GM23338 (cell line): Measurements from ENCODE around the gene SLC30A3. TPM values are rescaled to one million over a fixed set of nuclear protein-coding genes. Genes with fewer than 3 reads are reported as not detected.
A peak's percentile ranks its signal among the peaks of the same experiment; 100 is the strongest.

ENCODE experiments used
- ATAC-seq: fragments of 200-7000 bp; cut with Tn5 transposase; 3 replicates; pipeline ENCODE4 v1.9.1; 2020
- DNase-seq: peaks from one replicate; pipeline ENCODE4 v3.0.0-alpha.2; 2015; ENCODE audit warnings: low spot score
- H2AFZ ChIP-seq: fragments of 200-600 bp; sonication (generic); 2 replicates; pipeline ENCODE4 v1.8.0; 2016; ENCODE audit warnings: antibody characterized with exemption, mild to moderate bottlenecking, moderate library complexity
- H3F3A ChIP-seq: fragments of 200-600 bp; sonication (generic); replicated peaks from 2 replicates; pipeline ENCODE4 v1.8.0; 2017; ENCODE audit warnings: antibody characterized with exemption, mixed run types, low read depth
- H3K27ac ChIP-seq: fragments of 200-600 bp; sonication (generic); 2 replicates; pipeline ENCODE4 v1.6.1; 2016; ENCODE audit warnings: low read depth
- H3K27me3 ChIP-seq: fragments of 200-600 bp; sonication (generic); 2 replicates; pipeline ENCODE4 v1.8.0; 2016; ENCODE audit warnings: mild to moderate bottlenecking, mixed run types, moderate library complexity; ENCODE audit not compliant: insufficient read depth
- H3K36me3 ChIP-seq: fragments of 200-600 bp; sonication (generic); 2 replicates; pipeline ENCODE4 v1.8.0; 2016; ENCODE audit warnings: mild to moderate bottlenecking; ENCODE audit not compliant: insufficient read depth
- H3K4me1 ChIP-seq: fragments of 200-600 bp; sonication (generic); 2 replicates; pipeline ENCODE4 v1.8.0; 2016; ENCODE audit warnings: mild to moderate bottlenecking, moderate library complexity; ENCODE audit not compliant: insufficient read depth
- H3K4me2 ChIP-seq: fragments of 200-600 bp; sonication (generic); 2 replicates; pipeline ENCODE4 v1.7.1; 2017; ENCODE audit warnings: mixed run types
- H3K4me3 ChIP-seq: fragments of 200-600 bp; sonication (generic); 2 replicates; pipeline ENCODE4 v1.6.1; 2016; ENCODE audit warnings: mixed run types
- H3K79me2 ChIP-seq: fragments of 200-600 bp; sonication (generic); replicated peaks from 2 replicates; pipeline ENCODE4 v1.8.0; 2017; ENCODE audit warnings: mild to moderate bottlenecking; ENCODE audit not compliant: insufficient read depth
- H3K9me2 ChIP-seq: fragments of 200-600 bp; sonication (generic); 2 replicates; pipeline ENCODE4 v1.8.0; 2017; ENCODE audit not compliant: insufficient read depth
- H4K20me1 ChIP-seq: fragments of 200-600 bp; sonication (generic); replicated peaks from 2 replicates; pipeline ENCODE4 v1.8.0; 2017; ENCODE audit warnings: mild to moderate bottlenecking; ENCODE audit not compliant: insufficient read depth
- H3K27ac Mint-ChIP-seq: 2 replicates; pipeline ENCODE4 v1.8.0; 2020; ENCODE audit warnings: inconsistent platforms, mild to moderate bottlenecking, moderate library complexity, mixed read lengths
- H3K27me3 Mint-ChIP-seq: 3 replicates; pipeline ENCODE4 v1.8.0; 2022; ENCODE audit warnings: low read depth, mild to moderate bottlenecking, moderate library complexity, mixed read lengths, inconsistent platforms; ENCODE audit not compliant: insufficient read depth, poor library complexity
- H3K36me3 Mint-ChIP-seq: 3 replicates; pipeline ENCODE4 v1.8.0; 2021; ENCODE audit warnings: low read depth, mild to moderate bottlenecking, inconsistent platforms, moderate library complexity, mixed read lengths
- H3K4me1 Mint-ChIP-seq: 3 replicates; pipeline ENCODE4 v1.8.0; 2020; ENCODE audit warnings: mild to moderate bottlenecking, inconsistent platforms, mixed read lengths
- H3K4me3 Mint-ChIP-seq: 3 replicates; pipeline ENCODE4 v1.8.0; 2021; ENCODE audit warnings: moderate library complexity, mild to moderate bottlenecking, inconsistent platforms, mixed read lengths
- H3K9me3 Mint-ChIP-seq: 3 replicates; pipeline ENCODE4 v1.8.0; 2020; ENCODE audit warnings: moderate library complexity, mild to moderate bottlenecking, inconsistent platforms, mixed read lengths
- CREB1 ChIP-seq: fragments of 250-450 bp; sonication (Bioruptor Pico); IDR thresholded peaks from 2 replicates; pipeline ENCODE4 v1.5.0; 2020; ENCODE audit warnings: low read depth, mild to moderate bottlenecking, moderate library complexity
- EZH2 ChIP-seq: fragments of 200-600 bp; sonication (generic); IDR thresholded peaks from one replicate; pipeline ENCODE4 v1.8.0; 2017; ENCODE audit warnings: antibody characterized with exemption, mild to moderate bottlenecking, low read depth; ENCODE audit not compliant: unreplicated experiment
- EZH2phosphoT487 ChIP-seq: fragments of 200-600 bp; sonication (generic); IDR thresholded peaks from one replicate; pipeline ENCODE4 v1.8.1; 2018; ENCODE audit warnings: antibody characterized with exemption; ENCODE audit not compliant: unreplicated experiment
- JUNB ChIP-seq: IDR thresholded peaks from one replicate; pipeline ENCODE4 v1.6.1; 2016; ENCODE audit warnings: antibody characterized with exemption; ENCODE audit not compliant: unreplicated experiment
- NANOG ChIP-seq: IDR thresholded peaks from 2 replicates; pipeline ENCODE4 v1.6.1; 2016; ENCODE audit warnings: antibody characterized with exemption, borderline replicate concordance
- POLR2AphosphoS5 ChIP-seq: IDR thresholded peaks from 2 replicates; pipeline ENCODE4 v1.6.1; 2016; ENCODE audit warnings: antibody characterized with exemption, low read depth
- STAT1 ChIP-seq: IDR thresholded peaks from one replicate; pipeline ENCODE4 v1.6.1; 2016; ENCODE audit warnings: antibody characterized with exemption; ENCODE audit not compliant: unreplicated experiment
- polyA plus RNA-seq: library from polyadenylated mRNA; unstranded; fragments of >200 nt; fragmentation: Nextera tagmentation; extraction: Ambion mirVana; gene quantifications from 2 replicates; pipeline ENCODE4 v1.2.1, GENCODE V29; 2016
- total RNA-seq: library from RNA; depleted of rRNA; stranded (reverse); fragments of >200 nt; shearing (Covaris generic); gene quantifications from 2 replicates; pipeline ENCODE4 v1.2.3, GENCODE V29; 2014
- TF ChIP-seq, protein P1 (sequence below): IDR thresholded peaks from 2 replicates; pipeline ENCODE4 v1.6.1; 2016; ENCODE audit warnings: antibody characterized with exemption
- TF ChIP-seq, protein P2 (sequence below): fragments of 250-450 bp; sonication (Bioruptor Pico); IDR thresholded peaks from 2 replicates; pipeline ENCODE4 v1.5.0; 2020; ENCODE audit warnings: mild to moderate bottlenecking, moderate library complexity
- TF ChIP-seq, protein P3 (sequence below), 2 experiments: fragments of 200-600 bp in 1 of 2; sonication (generic) in 1 of 2; conservative IDR thresholded peaks; 2 replicates each; pipeline versions ENCODE4 v1.5.1 to v1.6.1; 2016 to 2017; ENCODE audit warnings: antibody characterized with exemption in 2 of 2, low read depth in 2 of 2, mild to moderate bottlenecking in 2 of 2, moderate library complexity in 1 of 2
- TF ChIP-seq, protein P4 (sequence below): IDR thresholded peaks from one replicate; pipeline ENCODE4 v1.6.1; 2018; ENCODE audit warnings: antibody characterized with exemption; ENCODE audit not compliant: unreplicated experiment

Gene SLC30A3
- total and polyA plus RNA-seq, 2 experiments from 2014 or later = 4.1 to 8.3 TPM

DNA sequence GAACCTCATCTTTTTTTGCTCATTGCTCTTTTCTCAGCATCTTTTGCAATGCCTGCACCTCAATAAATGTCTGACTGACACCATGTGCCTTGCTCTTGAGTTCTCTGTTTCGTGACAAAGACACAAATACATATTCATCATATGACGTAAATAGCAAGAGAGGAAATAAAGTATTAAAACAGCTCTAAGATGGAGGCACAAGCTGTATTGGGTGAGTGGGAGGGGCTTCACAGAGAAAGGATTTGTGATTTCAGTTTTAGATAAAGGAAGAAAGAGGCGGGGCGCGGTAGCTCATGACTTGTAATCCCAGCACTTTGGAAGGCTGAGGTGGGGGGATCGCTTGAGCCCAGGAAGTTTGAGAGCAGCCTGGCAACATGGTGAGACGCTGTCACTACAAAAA lies 42.8 kb downstream of the SLC30A3 start (continued):
- TF ChIP-seq EZH2phosphoT487 (no peak), CREB1 (CRISPR knock-in tag) (no peak), JUNB (no peak), EZH2 (no peak)
- TF ChIP-seq, protein P1, sequence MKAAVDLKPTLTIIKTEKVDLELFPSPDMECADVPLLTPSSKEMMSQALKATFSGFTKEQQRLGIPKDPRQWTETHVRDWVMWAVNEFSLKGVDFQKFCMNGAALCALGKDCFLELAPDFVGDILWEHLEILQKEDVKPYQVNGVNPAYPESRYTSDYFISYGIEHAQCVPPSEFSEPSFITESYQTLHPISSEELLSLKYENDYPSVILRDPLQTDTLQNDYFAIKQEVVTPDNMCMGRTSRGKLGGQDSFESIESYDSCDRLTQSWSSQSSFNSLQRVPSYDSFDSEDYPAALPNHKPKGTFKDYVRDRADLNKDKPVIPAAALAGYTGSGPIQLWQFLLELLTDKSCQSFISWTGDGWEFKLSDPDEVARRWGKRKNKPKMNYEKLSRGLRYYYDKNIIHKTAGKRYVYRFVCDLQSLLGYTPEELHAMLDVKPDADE = no peak
- TF ChIP-seq, protein P2, sequence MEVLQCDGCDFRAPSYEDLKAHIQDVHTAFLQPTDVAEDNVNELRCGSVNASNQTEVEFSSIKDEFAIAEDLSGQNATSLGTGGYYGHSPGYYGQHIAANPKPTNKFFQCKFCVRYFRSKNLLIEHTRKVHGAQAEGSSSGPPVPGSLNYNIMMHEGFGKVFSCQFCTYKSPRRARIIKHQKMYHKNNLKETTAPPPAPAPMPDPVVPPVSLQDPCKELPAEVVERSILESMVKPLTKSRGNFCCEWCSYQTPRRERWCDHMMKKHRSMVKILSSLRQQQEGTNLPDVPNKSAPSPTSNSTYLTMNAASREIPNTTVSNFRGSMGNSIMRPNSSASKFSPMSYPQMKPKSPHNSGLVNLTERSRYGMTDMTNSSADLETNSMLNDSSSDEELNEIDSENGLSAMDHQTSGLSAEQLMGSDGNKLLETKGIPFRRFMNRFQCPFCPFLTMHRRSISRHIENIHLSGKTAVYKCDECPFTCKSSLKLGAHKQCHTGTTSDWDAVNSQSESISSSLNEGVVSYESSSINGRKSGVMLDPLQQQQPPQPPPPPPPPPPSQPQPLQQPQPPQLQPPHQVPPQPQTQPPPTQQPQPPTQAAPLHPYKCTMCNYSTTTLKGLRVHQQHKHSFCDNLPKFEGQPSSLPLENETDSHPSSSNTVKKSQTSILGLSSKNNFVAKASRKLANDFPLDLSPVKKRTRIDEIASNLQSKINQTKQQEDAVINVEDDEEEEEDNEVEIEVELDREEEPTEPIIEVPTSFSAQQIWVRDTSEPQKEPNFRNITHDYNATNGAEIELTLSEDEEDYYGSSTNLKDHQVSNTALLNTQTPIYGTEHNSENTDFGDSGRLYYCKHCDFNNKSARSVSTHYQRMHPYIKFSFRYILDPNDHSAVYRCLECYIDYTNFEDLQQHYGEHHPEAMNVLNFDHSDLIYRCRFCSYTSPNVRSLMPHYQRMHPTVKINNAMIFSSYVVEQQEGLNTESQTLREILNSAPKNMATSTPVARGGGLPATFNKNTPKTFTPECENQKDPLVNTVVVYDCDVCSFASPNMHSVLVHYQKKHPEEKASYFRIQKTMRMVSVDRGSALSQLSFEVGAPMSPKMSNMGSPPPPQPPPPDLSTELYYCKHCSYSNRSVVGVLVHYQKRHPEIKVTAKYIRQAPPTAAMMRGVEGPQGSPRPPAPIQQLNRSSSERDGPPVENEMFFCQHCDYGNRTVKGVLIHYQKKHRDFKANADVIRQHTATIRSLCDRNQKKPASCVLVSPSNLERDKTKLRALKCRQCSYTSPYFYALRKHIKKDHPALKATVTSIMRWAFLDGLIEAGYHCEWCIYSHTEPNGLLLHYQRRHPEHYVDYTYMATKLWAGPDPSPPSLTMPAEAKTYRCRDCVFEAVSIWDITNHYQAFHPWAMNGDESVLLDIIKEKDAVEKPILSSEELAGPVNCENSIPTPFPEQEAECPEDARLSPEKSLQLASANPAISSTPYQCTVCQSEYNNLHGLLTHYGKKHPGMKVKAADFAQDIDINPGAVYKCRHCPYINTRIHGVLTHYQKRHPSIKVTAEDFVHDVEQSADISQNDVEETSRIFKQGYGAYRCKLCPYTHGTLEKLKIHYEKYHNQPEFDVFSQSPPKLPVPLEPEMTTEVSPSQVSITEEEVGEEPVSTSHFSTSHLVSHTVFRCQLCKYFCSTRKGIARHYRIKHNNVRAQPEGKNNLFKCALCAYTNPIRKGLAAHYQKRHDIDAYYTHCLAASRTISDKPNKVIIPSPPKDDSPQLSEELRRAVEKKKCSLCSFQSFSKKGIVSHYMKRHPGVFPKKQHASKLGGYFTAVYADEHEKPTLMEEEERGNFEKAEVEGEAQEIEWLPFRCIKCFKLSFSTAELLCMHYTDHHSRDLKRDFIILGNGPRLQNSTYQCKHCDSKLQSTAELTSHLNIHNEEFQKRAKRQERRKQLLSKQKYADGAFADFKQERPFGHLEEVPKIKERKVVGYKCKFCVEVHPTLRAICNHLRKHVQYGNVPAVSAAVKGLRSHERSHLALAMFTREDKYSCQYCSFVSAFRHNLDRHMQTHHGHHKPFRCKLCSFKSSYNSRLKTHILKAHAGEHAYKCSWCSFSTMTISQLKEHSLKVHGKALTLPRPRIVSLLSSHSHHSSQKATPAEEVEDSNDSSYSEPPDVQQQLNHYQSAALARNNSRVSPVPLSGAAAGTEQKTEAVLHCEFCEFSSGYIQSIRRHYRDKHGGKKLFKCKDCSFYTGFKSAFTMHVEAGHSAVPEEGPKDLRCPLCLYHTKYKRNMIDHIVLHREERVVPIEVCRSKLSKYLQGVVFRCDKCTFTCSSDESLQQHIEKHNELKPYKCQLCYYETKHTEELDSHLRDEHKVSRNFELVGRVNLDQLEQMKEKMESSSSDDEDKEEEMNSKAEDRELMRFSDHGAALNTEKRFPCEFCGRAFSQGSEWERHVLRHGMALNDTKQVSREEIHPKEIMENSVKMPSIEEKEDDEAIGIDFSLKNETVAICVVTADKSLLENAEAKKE (CRISPR knock-in tag) = no peak

DNA sequence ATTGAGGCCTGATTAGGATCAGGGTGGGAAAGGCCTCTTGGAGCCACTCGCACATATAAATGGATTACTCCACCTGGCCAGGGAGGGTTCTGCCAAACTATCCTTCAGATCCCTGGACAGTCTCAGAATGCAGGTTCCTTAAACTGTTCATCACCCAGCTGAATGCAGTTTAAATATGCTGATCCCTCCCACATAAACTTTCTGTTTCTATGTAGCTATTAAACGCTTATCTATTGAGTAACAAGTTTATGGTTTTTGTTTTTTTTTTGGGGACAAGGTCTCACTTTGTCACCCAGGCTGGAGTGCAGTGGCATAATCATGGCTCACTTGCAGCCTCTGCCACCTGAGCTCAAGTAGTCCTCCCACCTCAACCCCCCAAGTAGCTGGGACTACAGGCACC lies 43.8 kb downstream of the SLC30A3 start:
- H3K36me3 Mint-ChIP-seq = peaks cover 88% of the 10 kb centered on the region
- peaks cover 25% of the 10 kb centered on the region for H3K4me1 Mint-ChIP-seq
- H3K4me1 ChIP-seq = peaks cover 10% of the 10 kb centered on the region; the same call in 1 of the 2 replicates
- H3K27ac ChIP-seq = peak overlapping the region; percentile 97; the same call in 1 of the 2 replicates
- no peak overlapping the region for H3K4me3 ChIP-seq
- H3K27me3 ChIP-seq = no peaks in the 10 kb centered on the region
- H3K79me2 ChIP-seq = peaks cover 22% of the 10 kb centered on the region
- no peak overlapping the region for H2AFZ ChIP-seq
- H3K9me3 Mint-ChIP-seq = no peaks in the 10 kb centered on the region
- H3K36me3 ChIP-seq = peaks cover 43% of the 10 kb centered on the region
- peaks cover 10% of the 10 kb centered on the region; the same call in 1 of the 2 replicates for H4K20me1 ChIP-seq
- ATAC-seq (no peak), DNase-seq (no peak)
- H3F3A ChIP-seq = peaks cover 18% of the 10 kb centered on the region; the same call in 1 of the 2 replicates
- H3K27ac Mint-ChIP-seq = no peak overlapping the region
- no peak overlapping the region for H3K4me2 ChIP-seq
- TF ChIP-seq JUNB (no peak), POLR2AphosphoS5 (no peak), EZH2phosphoT487 (no peak), NANOG (no peak), STAT1 (no peak), EZH2 (no peak), CREB1 (CRISPR knock-in tag) (no peak)
- TF ChIP-seq, protein P3, sequence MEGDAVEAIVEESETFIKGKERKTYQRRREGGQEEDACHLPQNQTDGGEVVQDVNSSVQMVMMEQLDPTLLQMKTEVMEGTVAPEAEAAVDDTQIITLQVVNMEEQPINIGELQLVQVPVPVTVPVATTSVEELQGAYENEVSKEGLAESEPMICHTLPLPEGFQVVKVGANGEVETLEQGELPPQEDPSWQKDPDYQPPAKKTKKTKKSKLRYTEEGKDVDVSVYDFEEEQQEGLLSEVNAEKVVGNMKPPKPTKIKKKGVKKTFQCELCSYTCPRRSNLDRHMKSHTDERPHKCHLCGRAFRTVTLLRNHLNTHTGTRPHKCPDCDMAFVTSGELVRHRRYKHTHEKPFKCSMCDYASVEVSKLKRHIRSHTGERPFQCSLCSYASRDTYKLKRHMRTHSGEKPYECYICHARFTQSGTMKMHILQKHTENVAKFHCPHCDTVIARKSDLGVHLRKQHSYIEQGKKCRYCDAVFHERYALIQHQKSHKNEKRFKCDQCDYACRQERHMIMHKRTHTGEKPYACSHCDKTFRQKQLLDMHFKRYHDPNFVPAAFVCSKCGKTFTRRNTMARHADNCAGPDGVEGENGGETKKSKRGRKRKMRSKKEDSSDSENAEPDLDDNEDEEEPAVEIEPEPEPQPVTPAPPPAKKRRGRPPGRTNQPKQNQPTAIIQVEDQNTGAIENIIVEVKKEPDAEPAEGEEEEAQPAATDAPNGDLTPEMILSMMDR (conservative IDR thresholded peaks at IDR 0.05; ENCODE audit: low read depth in 2 of 2) = no peak
- TF ChIP-seq, protein P1 = no peak
- TF ChIP-seq, protein P4, sequence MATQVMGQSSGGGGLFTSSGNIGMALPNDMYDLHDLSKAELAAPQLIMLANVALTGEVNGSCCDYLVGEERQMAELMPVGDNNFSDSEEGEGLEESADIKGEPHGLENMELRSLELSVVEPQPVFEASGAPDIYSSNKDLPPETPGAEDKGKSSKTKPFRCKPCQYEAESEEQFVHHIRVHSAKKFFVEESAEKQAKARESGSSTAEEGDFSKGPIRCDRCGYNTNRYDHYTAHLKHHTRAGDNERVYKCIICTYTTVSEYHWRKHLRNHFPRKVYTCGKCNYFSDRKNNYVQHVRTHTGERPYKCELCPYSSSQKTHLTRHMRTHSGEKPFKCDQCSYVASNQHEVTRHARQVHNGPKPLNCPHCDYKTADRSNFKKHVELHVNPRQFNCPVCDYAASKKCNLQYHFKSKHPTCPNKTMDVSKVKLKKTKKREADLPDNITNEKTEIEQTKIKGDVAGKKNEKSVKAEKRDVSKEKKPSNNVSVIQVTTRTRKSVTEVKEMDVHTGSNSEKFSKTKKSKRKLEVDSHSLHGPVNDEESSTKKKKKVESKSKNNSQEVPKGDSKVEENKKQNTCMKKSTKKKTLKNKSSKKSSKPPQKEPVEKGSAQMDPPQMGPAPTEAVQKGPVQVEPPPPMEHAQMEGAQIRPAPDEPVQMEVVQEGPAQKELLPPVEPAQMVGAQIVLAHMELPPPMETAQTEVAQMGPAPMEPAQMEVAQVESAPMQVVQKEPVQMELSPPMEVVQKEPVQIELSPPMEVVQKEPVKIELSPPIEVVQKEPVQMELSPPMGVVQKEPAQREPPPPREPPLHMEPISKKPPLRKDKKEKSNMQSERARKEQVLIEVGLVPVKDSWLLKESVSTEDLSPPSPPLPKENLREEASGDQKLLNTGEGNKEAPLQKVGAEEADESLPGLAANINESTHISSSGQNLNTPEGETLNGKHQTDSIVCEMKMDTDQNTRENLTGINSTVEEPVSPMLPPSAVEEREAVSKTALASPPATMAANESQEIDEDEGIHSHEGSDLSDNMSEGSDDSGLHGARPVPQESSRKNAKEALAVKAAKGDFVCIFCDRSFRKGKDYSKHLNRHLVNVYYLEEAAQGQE = no peak
- H3K27me3 Mint-ChIP-seq = peaks cover 7% of the 10 kb centered on the region
- peak overlapping the region; percentile 97; the same call in 2 of the 3 replicates for H3K4me3 Mint-ChIP-seq
- no peaks in the 10 kb centered on the region for H3K9me2 ChIP-seq
